ENCODE results near the gene MESP1.

The MESP1 gene

DNA sequence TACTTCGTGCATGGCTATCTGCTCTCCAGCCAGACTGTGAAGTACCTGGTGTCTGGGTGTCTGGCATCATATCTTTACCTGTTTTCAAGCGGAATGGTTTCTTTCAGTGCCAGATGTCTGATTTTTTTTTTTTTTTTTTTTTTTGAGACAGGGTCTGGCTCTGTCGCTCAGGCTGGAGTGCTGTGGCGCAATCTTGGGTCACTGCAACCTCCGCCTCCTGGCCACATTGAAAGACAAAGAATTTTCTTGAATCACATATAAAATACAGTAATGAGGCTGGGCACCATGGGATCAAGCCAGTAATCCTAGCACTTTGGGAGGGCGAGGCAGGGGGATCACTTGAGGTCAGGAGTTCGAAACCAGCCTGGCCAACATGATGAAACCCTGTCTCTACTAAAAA lies 2.8 kb upstream of the MESP1 start:
- no peaks in the 10 kb centered on the region for H3K9me3 ChIP-seq (ENCODE audit: control insufficient read depth, insufficient read depth, low read depth, low read length)
- no peak for TF ChIP-seq ZNF658 (tag by site-specific recombination; IDR thresholded peaks at IDR 0.05)
- ChIA-PET CTCF (interaction anchor here (0.6 to 17.0 kb wide), 4 partner anchors 7 to 122 kb away, joined by 3 to 344 read pairs (median 16); no protein-coding TSS in a partner anchor), POLR2A (interaction anchor here (0.7 to 2.3 kb wide), 4 partner anchors 22 to 951 kb away, joined by 3 to 7 read pairs (median 4); partner anchors contain the start of gene AP3S2)
- no peak overlapping the region for H3K4me3 ChIP-seq (ENCODE audit: low read depth, low read length)
- no peak overlapping the region for H3K27ac ChIP-seq (ENCODE audit: extremely low read depth, low read depth, low read length)
- H3K36me3 ChIP-seq (ENCODE audit: control insufficient read depth in 2 of 2, insufficient read depth in 1 of 2, low read length in 2 of 2): no peaks in the 10 kb centered on the region
- H3K4me1 ChIP-seq (ENCODE audit: control insufficient read depth, insufficient read depth, low read length): peaks cover 8% of the 10 kb centered on the region; the same call in 1 of the 2 replicates

DNA sequence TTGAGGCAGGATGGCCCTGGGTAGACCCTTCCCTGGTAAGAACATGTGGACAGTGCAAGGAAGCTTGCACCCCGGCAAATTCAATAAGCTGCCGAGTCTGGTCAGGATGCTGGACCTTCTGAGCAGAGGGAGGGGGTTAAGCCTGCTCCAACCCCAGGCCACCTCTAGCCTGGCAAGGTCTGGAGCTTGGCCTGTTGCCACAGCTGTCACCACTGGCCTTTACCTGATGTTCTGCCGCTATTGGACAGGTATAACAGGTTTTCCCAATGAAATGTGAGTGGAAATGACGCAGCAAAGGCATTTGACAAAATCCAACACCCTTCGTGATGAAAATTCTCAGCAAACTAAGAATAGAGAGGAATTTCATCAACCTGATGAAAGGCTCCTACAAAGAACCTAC lies 699 bp upstream of the MESP1 start:
- Histone ChIP-seq H3K4me1 (ENCODE audit: control insufficient read depth, insufficient read depth, low read length) (peaks cover 8% of the 10 kb centered on the region; the same call in 1 of the 2 replicates), H3K36me3 (ENCODE audit: control insufficient read depth in 2 of 2, insufficient read depth in 1 of 2, low read length in 2 of 2) (no peaks in the 10 kb centered on the region), H3K27ac (ENCODE audit: extremely low read depth, low read depth, low read length) (no peak overlapping the region), H3K9me3 (ENCODE audit: control insufficient read depth, insufficient read depth, low read depth, low read length) (no peaks in the 10 kb centered on the region), H3K4me3 (ENCODE audit: low read depth, low read length) (no peak overlapping the region)
- CTCF ChIA-PET: interaction anchor here (1.3 to 17.0 kb wide), 4 partner anchors 9 to 124 kb away, joined by 3 to 344 read pairs (median 15); no protein-coding TSS in a partner anchor
- TF ChIP-seq ZNF621 (tag by site-specific recombination; IDR thresholded peaks at IDR 0.05) (no peak), ZNF600 (tag by site-specific recombination; IDR thresholded peaks at IDR 0.05) (peak; percentile 37; the same call in 1 of the 2 replicates), ZNF544 (tag by site-specific recombination; IDR thresholded peaks at IDR 0.05) (no peak)
- POLR2A ChIA-PET: interaction anchor here (1.3 to 1.5 kb wide), 2 partner anchors 9 to 25 kb away, joined by 4 read pairs; no protein-coding TSS in a partner anchor

DNA sequence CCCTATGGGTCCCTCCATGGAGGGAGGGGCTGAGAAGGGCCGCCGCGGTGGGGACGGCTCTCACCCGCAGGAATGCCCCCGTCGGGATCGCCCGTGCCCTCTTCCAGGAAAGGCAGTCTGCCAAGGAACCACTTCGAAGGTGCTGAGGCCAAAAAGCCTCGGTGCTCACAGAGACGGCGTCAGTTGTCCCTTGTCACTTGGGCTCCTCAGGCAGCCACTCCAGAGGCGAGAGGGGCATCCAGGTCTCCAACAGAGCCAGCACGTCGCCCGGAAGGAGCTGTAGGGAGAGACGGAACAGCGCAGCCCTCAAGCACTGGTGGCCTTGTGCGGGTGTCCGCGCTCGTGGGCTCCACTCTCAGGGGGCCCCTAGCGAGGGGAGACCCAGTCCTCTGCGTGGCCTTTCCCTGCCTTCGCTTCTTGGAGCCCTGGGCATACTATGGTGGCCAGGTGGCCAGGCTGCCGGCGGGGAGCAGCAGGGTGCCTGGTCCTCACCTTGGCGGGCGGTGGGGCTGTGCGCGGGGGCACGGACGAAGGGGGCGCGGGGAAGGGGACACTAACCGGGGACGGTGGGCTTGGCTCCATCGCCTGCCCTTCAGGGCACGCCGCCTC lies 994 bp downstream of the MESP1 start:
- POLR2A ChIA-PET: interaction anchor here (0.7 to 2.1 kb wide), 5 partner anchors 10 to 252 kb away, joined by 3 to 8 read pairs (median 3); partner anchors contain the start of gene AP3S2
- H3K27ac ChIP-seq (ENCODE audit: extremely low read depth, low read depth, low read length): peak overlapping the region; percentile 77; the same call in 1 of the 2 replicates

DNA sequence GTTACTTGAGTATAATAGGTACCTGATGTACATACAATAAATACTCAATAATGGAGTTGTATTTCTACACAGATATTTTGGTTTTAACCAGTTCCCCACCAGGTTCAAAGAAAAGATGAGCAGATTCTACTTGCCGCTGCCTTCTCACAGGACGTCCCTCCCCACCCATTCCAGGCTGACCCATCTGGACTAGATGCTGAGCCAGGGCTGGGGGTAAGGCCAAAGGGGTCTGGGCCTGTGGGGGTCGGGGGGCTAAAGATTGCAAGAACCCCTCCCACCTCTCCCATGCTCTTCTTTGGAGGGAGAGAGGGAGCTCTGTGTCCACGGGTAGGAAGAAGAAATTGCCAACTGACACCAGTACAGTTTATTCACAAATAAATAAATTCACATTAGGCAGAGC lies 1.5 kb downstream of the MESP1 start:
- TF ChIP-seq ZNF529 (tag by site-specific recombination; IDR thresholded peaks at IDR 0.05; ENCODE audit: insufficient replicate concordance): no peak
- Histone ChIP-seq H3K36me3 (ENCODE audit: control insufficient read depth in 2 of 2, insufficient read depth in 1 of 2, low read length in 2 of 2) (no peaks in the 10 kb centered on the region; a peak in 1 of 3 replicates), H3K9me3 (ENCODE audit: control insufficient read depth, insufficient read depth, low read depth, low read length) (no peaks in the 10 kb centered on the region), H3K4me1 (ENCODE audit: control insufficient read depth, insufficient read depth, low read length) (peaks cover 8% of the 10 kb centered on the region; the same call in 1 of the 2 replicates), H3K27ac (ENCODE audit: extremely low read depth, low read depth, low read length) (0 out of 2 replicates have a peak overlapping the region, but pooled peaks have one; percentile 77), H3K4me3 (ENCODE audit: low read depth, low read length) (no peak overlapping the region)
- ChIA-PET POLR2A (interaction anchor here (2.1 kb wide), 1 partner anchor 9 kb away, joined by 8 read pairs; no protein-coding TSS in a partner anchor), CTCF (interaction anchor here (1.0 to 4.7 kb wide), 4 partner anchors 9 to 344 kb away, joined by 3 to 25 read pairs (median 10); no protein-coding TSS in a partner anchor)

More for the DNA sequence above, 994 bp downstream of the MESP1 start:
- no peaks in the 10 kb centered on the region; a peak in 1 of 3 replicates for H3K36me3 ChIP-seq (ENCODE audit: control insufficient read depth in 2 of 2, insufficient read depth in 1 of 2, low read length in 2 of 2)
- TF ChIP-seq OVOL3 (tag by site-specific recombination; IDR thresholded peaks at IDR 0.05): no peak
- H3K4me1 ChIP-seq (ENCODE audit: control insufficient read depth, insufficient read depth, low read length): peaks cover 8% of the 10 kb centered on the region; the same call in 1 of the 2 replicates
- no peaks in the 10 kb centered on the region for H3K9me3 ChIP-seq (ENCODE audit: control insufficient read depth, insufficient read depth, low read depth, low read length)
- peak overlapping the region; percentile 45 for H3K4me3 ChIP-seq (ENCODE audit: low read depth, low read length)
- CTCF ChIA-PET: interaction anchor here (0.6 to 17.0 kb wide), 7 partner anchors 10 to 343 kb away, joined by 3 to 344 read pairs (median 4); no protein-coding TSS in a partner anchor

DNA sequence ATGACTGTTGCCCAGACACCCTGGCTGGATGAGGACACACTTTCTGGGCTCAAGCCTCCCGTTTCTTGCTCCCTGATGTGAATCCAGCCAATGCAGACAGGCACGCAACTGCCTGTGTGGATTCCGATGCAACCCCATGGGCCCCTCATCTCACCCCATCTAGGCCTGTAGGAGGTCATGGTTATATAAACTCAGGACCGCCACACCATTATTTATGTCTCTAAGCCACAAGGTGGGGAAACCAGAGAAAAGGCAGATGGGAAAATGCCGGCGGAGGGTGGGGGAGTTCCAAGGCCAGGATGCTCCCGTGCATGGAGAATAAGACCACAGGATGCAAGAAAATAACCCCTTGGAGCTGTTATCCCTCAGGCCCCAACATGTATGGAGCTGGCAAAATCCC lies 2.0 kb downstream of the MESP1 start:
- no peak overlapping the region for H3K4me3 ChIP-seq (ENCODE audit: low read depth, low read length)
- H3K27ac ChIP-seq (ENCODE audit: extremely low read depth, low read depth, low read length): no peak overlapping the region
- H3K36me3 ChIP-seq (ENCODE audit: control insufficient read depth in 2 of 2, insufficient read depth in 1 of 2, low read length in 2 of 2): no peaks in the 10 kb centered on the region; a peak in 1 of 3 replicates
- no peaks in the 10 kb centered on the region for H3K9me3 ChIP-seq (ENCODE audit: control insufficient read depth, insufficient read depth, low read depth, low read length)
- ChIA-PET CTCF (interaction anchor here (0.7 to 4.7 kb wide), 4 partner anchors 9 to 133 kb away, joined by 3 to 25 read pairs (median 10); no protein-coding TSS in a partner anchor), POLR2A (interaction anchor here (2.1 kb wide), 1 partner anchor 9 kb away, joined by 8 read pairs; no protein-coding TSS in a partner anchor)
- TF ChIP-seq MZF1 (tag by site-specific recombination; IDR thresholded peaks at IDR 0.05; ENCODE audit: borderline replicate concordance) (no peak), ZNF670 (tag by site-specific recombination; IDR thresholded peaks at IDR 0.05; ENCODE audit: low read depth) (no peak), ZNF521 (tag by site-specific recombination; IDR thresholded peaks at IDR 0.05) (no peak), ZNF274 (IDR thresholded peaks at IDR 0.05; ENCODE audit: low read length) (no peak), ZNF274 (tag by site-specific recombination; IDR thresholded peaks at IDR 0.05; ENCODE audit: borderline replicate concordance) (no peak), ZFHX2 (tag by site-specific recombination; conservative IDR thresholded peaks at IDR 0.05) (no peak), SP2 (tag by site-specific recombination; IDR thresholded peaks at IDR 0.05) (no peak), ZNF777 (tag by site-specific recombination; IDR thresholded peaks at IDR 0.05; ENCODE audit: borderline replicate concordance) (no peak), ZNF211 (tag by site-specific recombination; IDR thresholded peaks at IDR 0.05; ENCODE audit: low read depth) (no peak), ZNF2 (tag by site-specific recombination; IDR thresholded peaks at IDR 0.05) (no peak), TRIM28 (IDR thresholded peaks at IDR 0.05; ENCODE audit: borderline replicate concordance, low read length) (no peak)
- TF ChIP-seq, protein P1, sequence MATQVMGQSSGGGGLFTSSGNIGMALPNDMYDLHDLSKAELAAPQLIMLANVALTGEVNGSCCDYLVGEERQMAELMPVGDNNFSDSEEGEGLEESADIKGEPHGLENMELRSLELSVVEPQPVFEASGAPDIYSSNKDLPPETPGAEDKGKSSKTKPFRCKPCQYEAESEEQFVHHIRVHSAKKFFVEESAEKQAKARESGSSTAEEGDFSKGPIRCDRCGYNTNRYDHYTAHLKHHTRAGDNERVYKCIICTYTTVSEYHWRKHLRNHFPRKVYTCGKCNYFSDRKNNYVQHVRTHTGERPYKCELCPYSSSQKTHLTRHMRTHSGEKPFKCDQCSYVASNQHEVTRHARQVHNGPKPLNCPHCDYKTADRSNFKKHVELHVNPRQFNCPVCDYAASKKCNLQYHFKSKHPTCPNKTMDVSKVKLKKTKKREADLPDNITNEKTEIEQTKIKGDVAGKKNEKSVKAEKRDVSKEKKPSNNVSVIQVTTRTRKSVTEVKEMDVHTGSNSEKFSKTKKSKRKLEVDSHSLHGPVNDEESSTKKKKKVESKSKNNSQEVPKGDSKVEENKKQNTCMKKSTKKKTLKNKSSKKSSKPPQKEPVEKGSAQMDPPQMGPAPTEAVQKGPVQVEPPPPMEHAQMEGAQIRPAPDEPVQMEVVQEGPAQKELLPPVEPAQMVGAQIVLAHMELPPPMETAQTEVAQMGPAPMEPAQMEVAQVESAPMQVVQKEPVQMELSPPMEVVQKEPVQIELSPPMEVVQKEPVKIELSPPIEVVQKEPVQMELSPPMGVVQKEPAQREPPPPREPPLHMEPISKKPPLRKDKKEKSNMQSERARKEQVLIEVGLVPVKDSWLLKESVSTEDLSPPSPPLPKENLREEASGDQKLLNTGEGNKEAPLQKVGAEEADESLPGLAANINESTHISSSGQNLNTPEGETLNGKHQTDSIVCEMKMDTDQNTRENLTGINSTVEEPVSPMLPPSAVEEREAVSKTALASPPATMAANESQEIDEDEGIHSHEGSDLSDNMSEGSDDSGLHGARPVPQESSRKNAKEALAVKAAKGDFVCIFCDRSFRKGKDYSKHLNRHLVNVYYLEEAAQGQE (tag by site-specific recombination; IDR thresholded peaks at IDR 0.05): no peak
- peaks cover 8% of the 10 kb centered on the region; the same call in 1 of the 2 replicates for H3K4me1 ChIP-seq (ENCODE audit: control insufficient read depth, insufficient read depth, low read length)
